ENCODE measurements around the gene IMPG2.

DNA sequence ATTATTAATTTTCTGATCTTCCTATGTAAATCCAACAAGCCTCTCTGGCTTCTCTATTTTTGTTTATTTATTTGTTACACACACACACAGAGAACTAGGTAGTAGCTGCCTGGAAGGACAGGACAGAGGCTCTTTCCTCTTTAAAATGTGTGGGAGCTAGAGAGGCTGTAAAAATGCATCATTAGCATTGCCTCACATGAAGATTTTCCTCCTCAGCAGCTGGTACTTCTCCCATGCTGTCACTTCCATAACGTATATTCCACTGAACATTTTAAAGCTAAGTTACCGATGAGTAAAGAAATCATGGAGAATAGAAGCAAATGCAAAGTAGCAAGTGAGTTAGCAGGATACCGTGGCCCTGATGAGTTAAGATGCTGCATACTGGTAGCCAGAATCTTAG is 63.9 kb downstream of the IMPG2 start:
- TF ChIP-seq, protein P1, sequence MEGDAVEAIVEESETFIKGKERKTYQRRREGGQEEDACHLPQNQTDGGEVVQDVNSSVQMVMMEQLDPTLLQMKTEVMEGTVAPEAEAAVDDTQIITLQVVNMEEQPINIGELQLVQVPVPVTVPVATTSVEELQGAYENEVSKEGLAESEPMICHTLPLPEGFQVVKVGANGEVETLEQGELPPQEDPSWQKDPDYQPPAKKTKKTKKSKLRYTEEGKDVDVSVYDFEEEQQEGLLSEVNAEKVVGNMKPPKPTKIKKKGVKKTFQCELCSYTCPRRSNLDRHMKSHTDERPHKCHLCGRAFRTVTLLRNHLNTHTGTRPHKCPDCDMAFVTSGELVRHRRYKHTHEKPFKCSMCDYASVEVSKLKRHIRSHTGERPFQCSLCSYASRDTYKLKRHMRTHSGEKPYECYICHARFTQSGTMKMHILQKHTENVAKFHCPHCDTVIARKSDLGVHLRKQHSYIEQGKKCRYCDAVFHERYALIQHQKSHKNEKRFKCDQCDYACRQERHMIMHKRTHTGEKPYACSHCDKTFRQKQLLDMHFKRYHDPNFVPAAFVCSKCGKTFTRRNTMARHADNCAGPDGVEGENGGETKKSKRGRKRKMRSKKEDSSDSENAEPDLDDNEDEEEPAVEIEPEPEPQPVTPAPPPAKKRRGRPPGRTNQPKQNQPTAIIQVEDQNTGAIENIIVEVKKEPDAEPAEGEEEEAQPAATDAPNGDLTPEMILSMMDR (conservative IDR thresholded peaks at IDR 0.05 in 1 of 2, IDR thresholded peaks at IDR 0.05 in 1 of 2; ENCODE audit: low read depth in 1 of 2, low read length in 2 of 2) = no peak
- no peak for TF ChIP-seq EZH2 (IDR thresholded peaks at IDR 0.05; ENCODE audit: low read length, missing control alignments)

Data from fibroblast of lung (primary cell).